A673 (cell line): Measurements from ENCODE around the gene NUP188. TPM values are rescaled to one million over a fixed set of nuclear protein-coding genes. Genes with fewer than 3 reads are reported as not detected.

Experiments used
- BruUV-seq: library from RNA; stranded (reverse); fragments of 400-500 nt; replicated peaks from 2 replicates; lab custom pipeline; 2021; lab: Mats Ljungman, UMichigan
- CTCF ChIA-PET: fragments of 300-600 bp; sonication (Branson Sonifier 250); formaldehyde crosslinking; loops from one replicate; lab custom pipeline; 2022; ENCODE audit warnings: antibody characterized with exemption; lab: Charles Lee
- POLR2A ChIA-PET: fragments of 300-600 bp; sonication (Branson Sonifier 250); formaldehyde crosslinking; loops from one replicate; lab custom pipeline; 2022; ENCODE audit warnings: antibody characterized with exemption; ENCODE audit not compliant: low non-redundant PET; lab: Charles Lee
- DNase-seq: peaks from one replicate; pipeline ENCODE4 v3.0.0-alpha.2; 2015; ENCODE audit warnings: low spot score
- H3K27ac ChIP-seq: fragments of 200-600 bp; sonication (generic); 2 replicates; pipeline ENCODE4 v1.5.1; 2016; ENCODE audit warnings: mixed run types, low read depth, mild to moderate bottlenecking, mixed read lengths, antibody characterized with exemption, low read length; ENCODE audit not compliant: poor library complexity, severe bottlenecking
- H3K27me3 ChIP-seq: fragments of 200-600 bp; sonication (generic); replicated peaks from 2 replicates; pipeline ENCODE4 v1.6.1; 2017; ENCODE audit warnings: mixed run types, low read depth, mild to moderate bottlenecking, mixed read lengths, antibody characterized with exemption, low read length; ENCODE audit not compliant: insufficient read depth, poor library complexity
- H3K36me3 ChIP-seq: fragments of 200-600 bp; sonication (generic); 2 replicates; pipeline ENCODE4 v1.6.1; 2016; ENCODE audit warnings: mixed run types, mild to moderate bottlenecking, mixed read lengths, antibody characterized with exemption, low read length; ENCODE audit not compliant: insufficient read depth, poor library complexity, severe bottlenecking
- H3K4me1 ChIP-seq: fragments of 200-600 bp; sonication (generic); 2 replicates; pipeline ENCODE4 v1.6.1; 2017; ENCODE audit warnings: mixed run types, mild to moderate bottlenecking, mixed read lengths, antibody characterized with exemption, low read length; ENCODE audit not compliant: insufficient read depth, poor library complexity, severe bottlenecking
- H3K4me3 ChIP-seq: fragments of 200-600 bp; sonication (generic); 2 replicates; pipeline ENCODE4 v1.5.1; 2016; ENCODE audit warnings: low read depth, mixed run types, mild to moderate bottlenecking, mixed read lengths, low read length; ENCODE audit not compliant: poor library complexity, severe bottlenecking
- H3K9me3 ChIP-seq: fragments of 200-600 bp; sonication (generic); 2 replicates; pipeline ENCODE4 v1.6.1; 2016; ENCODE audit warnings: mixed run types, low read depth, mild to moderate bottlenecking, mixed read lengths, antibody characterized with exemption, low read length; ENCODE audit not compliant: poor library complexity, severe bottlenecking
- CTCF ChIP-seq: fragments of 300-800, 200-600 bp; sonication (generic); conservative IDR thresholded peaks from 2 replicates; pipeline ENCODE4 v1.5.1; 2017; ENCODE audit warnings: low read depth, mild to moderate bottlenecking, antibody characterized with exemption, low read length, moderate library complexity, mixed read lengths
- EZH2 ChIP-seq: fragments of 200-600 bp; sonication (generic); IDR thresholded peaks from 2 replicates; pipeline ENCODE4 v1.6.1; 2017; ENCODE audit warnings: borderline replicate concordance, low read depth, mild to moderate bottlenecking, mixed read lengths, antibody characterized with exemption, low read length; ENCODE audit not compliant: poor library complexity, severe bottlenecking
- intact Hi-C: fragments of 100-400 bp; cut with micrococcal nuclease; formaldehyde crosslinking; loops from one replicate; pipeline ENCODE4 v1.10.0; 2022; ENCODE audit not compliant: unreplicated experiment
- total RNA-seq: library from RNA; stranded (reverse); gene quantifications from 2 replicates; pipeline ENCODE4 v1.2.3, GENCODE V29; 2021

The NUP188 gene
- total RNA-seq, 1 experiment from 2014 or later, result 170 TPM

GRCh38 chr9:128928624-128929023 lies 18.9 kb upstream of the NUP188 start:
- no TSS peak for BruUV-seq
- Histone ChIP-seq H3K36me3 (no peaks in the 10 kb centered on the region), H3K27me3 (no peaks in the 10 kb centered on the region), H3K27ac (no peak overlapping the region), H3K4me1 (no peaks in the 10 kb centered on the region), H3K9me3 (no peaks in the 10 kb centered on the region), H3K4me3 (no peak overlapping the region)
- ChIA-PET CTCF (interaction anchor here (0.6 to 1.1 kb wide), 3 partner anchors 50 to 68 kb away, joined by 3 to 8 read pairs (median 5); no protein-coding TSS in a partner anchor), POLR2A (interaction anchor here (0.7 kb wide), 1 partner anchor 93 kb away, joined by 3 read pairs; no protein-coding TSS in a partner anchor)
- no peak for DNase-seq
- intact Hi-C loops, result loop anchor here (1.0 to 5.0 kb wide), 3 partner anchors 65 to 196 kb away; no protein-coding TSS in a partner anchor
- no peak for TF ChIP-seq CTCF
- TF ChIP-seq EZH2, result no peak

GRCh38 chr9:128929560-128929959 lies 17.9 kb upstream of the NUP188 start:
- no peak for DNase-seq
- ChIA-PET CTCF (interaction anchor here (0.7 kb wide), 1 partner anchor 228 kb away, joined by 4 read pairs; the partner anchor contains the start of gene PKN3), POLR2A (interaction anchor here (0.7 kb wide), 1 partner anchor 1004 kb away, joined by 9 read pairs; no protein-coding TSS in a partner anchor)
- TF ChIP-seq EZH2, result no peak
- no peak for TF ChIP-seq CTCF
- H3K36me3 ChIP-seq, result no peaks in the 10 kb centered on the region
- no TSS peak for BruUV-seq
- no peaks in the 10 kb centered on the region for H3K27me3 ChIP-seq
- H3K27ac ChIP-seq, result no peak overlapping the region
- no peaks in the 10 kb centered on the region for H3K9me3 ChIP-seq
- intact Hi-C loops, result loop anchor here (2.0 to 5.0 kb wide), 2 partner anchors 77 to 197 kb away; no protein-coding TSS in a partner anchor
- H3K4me1 ChIP-seq, result no peaks in the 10 kb centered on the region
- no peak overlapping the region for H3K4me3 ChIP-seq

- Histone ChIP-seq H3K9me3 (no peaks in the 10 kb centered on the region), H3K4me3 (no peak overlapping the region), H3K4me1 (no peaks in the 10 kb centered on the region), H3K27ac (no peak overlapping the region), H3K36me3 (no peaks in the 10 kb centered on the region), H3K27me3 (no peaks in the 10 kb centered on the region)
- no peak for DNase-seq
- TF ChIP-seq EZH2, result no peak
- TF ChIP-seq CTCF, result no peak
- BruUV-seq, result no TSS peak
- POLR2A ChIA-PET, result no interaction called here
- intact Hi-C loops, result no loop called here
- CTCF ChIA-PET, result no interaction called here
Measured at GRCh38 chr9:128933731-128934130, 13.8 kb upstream of the NUP188 start.
